Liver (tissue), 3 donors: ENCODE measurements around the gene ODAD3.

Source experiments
- CTCF ChIP-seq: fragments of 150-350 bp; IDR thresholded peaks from 2 replicates; pipeline ENCODE4 v1.5.1; 2017; ENCODE audit warnings: improper control_type of control experiment, low read depth, low read length; ENCODE audit not compliant: missing input control
- RAD21 ChIP-seq, 2 donors: IDR thresholded peaks; 2 replicates each; pipeline ENCODE4 v1.6.1; 2016; ENCODE audit warnings: antibody characterized with exemption in 2 of 2, mild to moderate bottlenecking in 2 of 2
- REST ChIP-seq: IDR thresholded peaks from 2 replicates; pipeline ENCODE4 v1.6.1; 2016; ENCODE audit warnings: antibody characterized with exemption, mild to moderate bottlenecking
- donor health status: healthy.
- donor health status: healthy.

GRCh38 chr19:11448923-11449554 is 14.1 kb upstream of the ODAD3 start:
- TF ChIP-seq CTCF (no peak), RAD21 (IDR thresholded peaks at IDR 0.05) (no peak), REST (no peak)
